T-cell (primary cell): Measurements from ENCODE around the gene ENKUR. TPM values are rescaled to one million over a fixed set of nuclear protein-coding genes. Genes with fewer than 3 reads are reported as not detected.

Experiments
- ATAC-seq, 4 experiments: fragments of 200-7000 bp in 3 of 4; fragments of 150-1000 bp in 1 of 4; cut with Tn5 transposase; replicated peaks in 1 of 4; 1 replicate in 3 of 4; 2 replicates in 1 of 4; pipeline ENCODE4 v1.10.0; 2021; ENCODE audit warnings: moderate library complexity in 3 of 4, mild to moderate bottlenecking in 2 of 4, moderate number of reproducible peaks in 1 of 4
- CTCF ChIA-PET, 2 donors: fragments of 300-600 bp; sonication (Branson Sonifier 250); formaldehyde crosslinking; loops; one replicate each; lab custom pipeline; 2022; ENCODE audit warnings: antibody characterized with exemption in 2 of 2; lab: Charles Lee
- POLR2A ChIA-PET, 2 donors: fragments of 300-600 bp; sonication (Branson Sonifier 250); formaldehyde crosslinking; loops; one replicate each; lab custom pipeline; 2022; ENCODE audit warnings: antibody characterized with exemption in 2 of 2; lab: Charles Lee
- DNase-seq, 35 experiments: peaks; one replicate each; pipeline versions ENCODE4 v3.0.0 to v3.0.0-alpha.2; 2013 to 2023
- H3K27ac ChIP-seq: one replicate; pipeline ENCODE4 v1.5.1; 2013; ENCODE audit warnings: low read length
- H3K27me3 ChIP-seq, 2 experiments: replicated peaks in 1 of 2; 1 replicate in 1 of 2; 2 replicates in 1 of 2; pipeline versions ENCODE4 v1.6.1 to v1.7.0; 2013; ENCODE audit warnings: low read length in 1 of 2, mixed read lengths in 1 of 2; ENCODE audit not compliant: control insufficient read depth in 2 of 2, insufficient read depth in 2 of 2; ENCODE audit errors: extremely low read depth in 1 of 2
- H3K36me3 ChIP-seq, 2 donors: 1 replicate in 1 of 2; 2 replicates in 1 of 2; pipeline versions ENCODE4 v1.6.1 to v1.7.0; 2013; ENCODE audit warnings: low read length in 1 of 2; ENCODE audit not compliant: control insufficient read depth in 2 of 2, insufficient read depth in 1 of 2; ENCODE audit errors: extremely low read depth in 1 of 2
- H3K4me1 ChIP-seq, 2 experiments: 1 replicate in 1 of 2; 2 replicates in 1 of 2; pipeline versions ENCODE4 v1.6.1 to v1.7.0; 2013; ENCODE audit warnings: low read length in 2 of 2, mixed read lengths in 1 of 2; ENCODE audit not compliant: insufficient read depth in 2 of 2, control insufficient read depth in 1 of 2; ENCODE audit errors: extremely low read depth in 1 of 2
- H3K4me3 ChIP-seq, 2 donors: 1 replicate in 1 of 2; 2 replicates in 1 of 2; pipeline versions ENCODE4 v1.5.1 to v1.7.0; 2013; ENCODE audit warnings: mild to moderate bottlenecking in 2 of 2, low read length in 1 of 2, moderate library complexity in 1 of 2; ENCODE audit not compliant: control insufficient read depth in 1 of 2; ENCODE audit errors: extremely low read depth in 1 of 2
- H3K9me3 ChIP-seq: 2 replicates; pipeline ENCODE4 v1.7.0; 2013
- H3K27ac Mint-ChIP-seq, 2 donors: one replicate each; pipeline ENCODE4 v1.8.0; 2020 to 2021; ENCODE audit warnings: mild to moderate bottlenecking in 2 of 2, mixed read lengths in 2 of 2
- H3K27me3 Mint-ChIP-seq, 2 donors: one replicate each; pipeline ENCODE4 v1.8.0; 2021 to 2022; ENCODE audit warnings: mixed read lengths in 2 of 2
- H3K36me3 Mint-ChIP-seq: one replicate; pipeline ENCODE4 v1.8.0; 2021; ENCODE audit warnings: mixed read lengths
- H3K4me1 Mint-ChIP-seq, 3 donors: one replicate each; pipeline ENCODE4 v1.8.0; 2020 to 2022; ENCODE audit warnings: mixed read lengths in 3 of 3, mild to moderate bottlenecking in 1 of 3
- H3K4me3 Mint-ChIP-seq, 3 donors: one replicate each; pipeline ENCODE4 v1.8.0; 2020 to 2022; ENCODE audit warnings: mild to moderate bottlenecking in 3 of 3, mixed read lengths in 3 of 3, moderate library complexity in 3 of 3
- H3K9me3 Mint-ChIP-seq, 3 donors: one replicate each; pipeline ENCODE4 v1.8.0; 2020 to 2022; ENCODE audit warnings: mixed read lengths in 3 of 3
- WGBS: methylation state at CpG from one replicate; pipeline ENCODE4 v1.1.5; 2013; ENCODE audit warnings: missing lambda C conversion rate; ENCODE audit not compliant: insufficient coverage; 5-methylcytosine and 5-hydroxymethylcytosine counted together
- total RNA-seq, 35 experiments: library from RNA in 6 of 35; stranded (reverse) in 6 of 35; fragments of 120-200 nt in 1 of 35; gene quantifications; one replicate each; pipeline versions ENCODE4 v1.2.1 to v1.2.4 and lab custom pipeline; 2013 to 2026

Gene ENKUR
- total RNA-seq, 5 donors from 2014 or later (not counting 1 experiment from before 2014, with no cell fraction given) = 0.48 TPM; not detected in 4

DNA sequence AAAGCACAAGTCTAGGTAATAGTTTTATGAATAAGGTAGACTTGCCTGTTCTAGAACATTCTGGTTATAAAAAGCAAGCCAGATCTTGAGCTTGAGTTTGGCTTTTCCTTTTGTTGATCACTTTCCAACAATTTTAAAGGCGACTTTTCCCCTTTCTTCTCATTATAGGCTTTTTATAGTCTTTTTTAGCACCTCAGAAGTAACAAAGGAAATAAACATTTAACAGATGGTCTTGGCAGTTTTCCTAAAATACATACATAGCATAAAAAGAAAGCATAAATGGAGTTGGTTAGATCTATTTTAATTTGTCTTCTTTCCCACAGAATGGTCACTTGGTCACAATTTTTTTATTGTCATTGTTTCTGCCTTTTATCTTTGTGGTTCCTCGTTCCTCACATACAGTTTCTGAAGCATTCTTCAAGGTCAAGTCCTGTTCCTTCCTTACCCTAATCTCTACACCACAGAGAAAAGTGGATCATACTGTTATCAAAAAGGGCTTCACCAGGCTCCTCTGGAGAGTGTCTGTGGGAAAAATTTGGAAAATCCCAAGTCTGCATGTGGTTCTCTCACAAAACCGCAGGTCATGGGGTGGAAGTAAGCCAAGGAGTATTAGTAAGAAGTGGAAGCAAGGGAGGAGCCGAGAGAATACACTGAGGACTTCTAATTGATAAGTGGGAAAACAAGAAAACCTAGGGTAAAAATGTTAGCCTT is 31.8 kb upstream of the ENKUR start:
- no peak overlapping the region for H3K4me3 Mint-ChIP-seq
- 45% methylated on average over 2 of the region's 4 CpGs for WGBS
- H3K27me3 Mint-ChIP-seq = peaks cover 26 to 42% of the 10 kb centered on the region in 2 donors
- no peaks in the 10 kb centered on the region for H3K4me1 Mint-ChIP-seq
- H3K9me3 ChIP-seq = no peaks in the 10 kb centered on the region
- ChIA-PET POLR2A (no interaction called here), CTCF (no interaction called here)
- DNase-seq = no peak
- H3K4me3 ChIP-seq = no peak overlapping the region
- no peak overlapping the region for H3K27ac Mint-ChIP-seq
- peaks cover 0 to 4% of the 10 kb centered on the region in 2 experiments for H3K27me3 ChIP-seq
- no peaks in the 10 kb centered on the region for H3K36me3 Mint-ChIP-seq
- H3K9me3 Mint-ChIP-seq = peaks cover 0 to 5% (median 0%) of the 10 kb centered on the region in 3 donors
- H3K4me1 ChIP-seq = no peaks in the 10 kb centered on the region
- no peak overlapping the region for H3K27ac ChIP-seq
- H3K36me3 ChIP-seq = no peaks in the 10 kb centered on the region
- ATAC-seq = no peak

DNA sequence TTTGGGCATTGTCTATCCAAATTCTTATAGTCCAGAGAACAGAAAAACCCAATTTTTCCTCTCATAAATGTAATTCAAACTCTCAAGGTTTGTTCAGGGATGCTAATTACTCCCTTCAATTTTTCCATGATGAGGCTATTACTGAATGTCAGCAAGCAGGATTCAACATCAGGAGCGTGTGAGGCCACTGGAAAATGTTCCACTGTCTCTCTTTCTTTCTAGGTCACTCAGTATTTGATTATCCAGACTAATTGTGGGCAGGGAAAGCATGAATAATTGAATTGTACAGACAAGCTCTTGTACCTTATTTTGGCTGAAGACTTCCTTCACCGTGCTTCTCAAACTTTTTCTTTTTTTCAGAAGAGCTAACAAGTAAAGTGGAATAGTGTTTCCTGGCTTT is 31.1 kb upstream of the ENKUR start:
- Mint-ChIP-seq H3K4me1 (no peaks in the 10 kb centered on the region), H3K4me3 (no peak overlapping the region), H3K27me3 (peaks cover 26 to 42% of the 10 kb centered on the region in 2 donors), H3K36me3 (no peaks in the 10 kb centered on the region), H3K27ac (no peak overlapping the region), H3K9me3 (peaks cover 0 to 5% (median 0%) of the 10 kb centered on the region in 3 donors)
- ChIA-PET CTCF (no interaction called here), POLR2A (no interaction called here)
- DNase-seq = no peak
- H3K27ac ChIP-seq = no peak overlapping the region
- no CpG with 5 or more reads among the region's 2 CpGs for WGBS
- no peaks in the 10 kb centered on the region for H3K9me3 ChIP-seq
- ATAC-seq = no peak
- H3K4me1 ChIP-seq = no peaks in the 10 kb centered on the region
- H3K27me3 ChIP-seq = peaks cover 0 to 4% of the 10 kb centered on the region in 2 experiments
- H3K36me3 ChIP-seq = no peaks in the 10 kb centered on the region
- no peak overlapping the region for H3K4me3 ChIP-seq

DNA sequence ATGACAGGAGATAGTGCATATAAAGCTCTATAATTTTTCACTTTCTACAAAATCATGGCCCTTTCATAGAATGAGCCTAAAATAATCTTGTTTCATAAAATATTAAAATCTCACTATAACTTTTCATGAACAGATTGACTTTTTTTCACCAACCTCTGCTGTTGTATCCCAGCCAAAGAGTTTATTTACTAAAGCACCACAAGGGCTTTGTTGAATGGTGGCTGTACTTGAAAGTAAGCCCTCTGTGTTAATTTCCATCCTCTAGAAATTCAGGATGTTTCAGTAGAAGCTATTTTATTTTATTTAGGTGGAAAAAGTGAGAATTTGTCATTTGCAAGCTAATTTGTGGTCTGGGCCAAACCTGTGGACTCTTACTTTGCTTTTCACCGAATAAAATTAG is 30.7 kb upstream of the ENKUR start:
- H3K9me3 ChIP-seq = no peaks in the 10 kb centered on the region
- no peak overlapping the region for H3K4me3 ChIP-seq
- H3K27me3 ChIP-seq = peaks cover 0 to 4% of the 10 kb centered on the region in 2 experiments
- H3K36me3 ChIP-seq = no peaks in the 10 kb centered on the region
- H3K27me3 Mint-ChIP-seq = peaks cover 26 to 42% of the 10 kb centered on the region in 2 donors
- H3K9me3 Mint-ChIP-seq = peaks cover 0 to 5% (median 0%) of the 10 kb centered on the region in 3 donors
- no peaks in the 10 kb centered on the region for H3K4me1 Mint-ChIP-seq
- H3K4me3 Mint-ChIP-seq = no peak overlapping the region
- no peaks in the 10 kb centered on the region for H3K36me3 Mint-ChIP-seq
- ATAC-seq (no peak), DNase-seq (no peak)
- H3K4me1 ChIP-seq = no peaks in the 10 kb centered on the region
- H3K27ac ChIP-seq = no peak overlapping the region
- no peak overlapping the region for H3K27ac Mint-ChIP-seq
- 100% methylated on average over 1 of the region's 1 CpG for WGBS
- CTCF ChIA-PET = no interaction called here
- POLR2A ChIA-PET = no interaction called here

DNA sequence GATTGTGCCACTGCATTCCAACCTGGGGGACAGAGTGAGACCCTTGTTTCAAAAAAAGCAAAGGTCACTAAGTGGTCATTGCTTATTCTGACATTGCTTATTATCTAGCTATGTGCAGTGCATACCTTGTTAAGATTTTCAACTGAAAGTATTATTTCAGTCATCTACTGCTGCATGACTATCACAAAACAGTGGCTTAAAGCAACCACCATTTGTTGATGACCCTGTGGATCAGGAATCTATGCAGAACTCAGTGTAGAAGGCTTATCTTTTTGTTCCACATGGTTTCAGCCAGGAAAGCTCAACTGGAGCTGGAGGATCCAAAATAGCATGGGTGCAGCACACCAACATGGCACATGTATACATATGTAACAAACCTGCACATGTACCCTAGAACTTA is 23.6 kb upstream of the ENKUR start:
- peaks cover 0 to 3% (median 0%) of the 10 kb centered on the region in 3 donors for H3K4me1 Mint-ChIP-seq
- H3K36me3 ChIP-seq = no peaks in the 10 kb centered on the region
- POLR2A ChIA-PET = interaction anchor here in 1 of 2 donors (0.6 kb wide), 1 partner anchor 27 kb away, joined by 3 read pairs; no protein-coding TSS in a partner anchor
- CTCF ChIA-PET = interaction anchor here (0.6 to 0.7 kb wide), 2 partner anchors 100 to 171 kb away, joined by 3 read pairs; no protein-coding TSS in a partner anchor
- H3K4me3 Mint-ChIP-seq = no peak overlapping the region
- H3K36me3 Mint-ChIP-seq = no peaks in the 10 kb centered on the region
- H3K9me3 Mint-ChIP-seq = no peaks in the 10 kb centered on the region
- H3K27me3 ChIP-seq = peaks cover 0 to 3% of the 10 kb centered on the region in 2 experiments
- H3K4me1 ChIP-seq = no peaks in the 10 kb centered on the region
- H3K9me3 ChIP-seq = no peaks in the 10 kb centered on the region
- no peak overlapping the region for H3K27ac ChIP-seq
- H3K27me3 Mint-ChIP-seq = peaks cover 12 to 31% of the 10 kb centered on the region in 2 donors
- no peak overlapping the region for H3K27ac Mint-ChIP-seq
- no peak overlapping the region for H3K4me3 ChIP-seq
- DNase-seq (no peak), ATAC-seq (no peak)

DNA sequence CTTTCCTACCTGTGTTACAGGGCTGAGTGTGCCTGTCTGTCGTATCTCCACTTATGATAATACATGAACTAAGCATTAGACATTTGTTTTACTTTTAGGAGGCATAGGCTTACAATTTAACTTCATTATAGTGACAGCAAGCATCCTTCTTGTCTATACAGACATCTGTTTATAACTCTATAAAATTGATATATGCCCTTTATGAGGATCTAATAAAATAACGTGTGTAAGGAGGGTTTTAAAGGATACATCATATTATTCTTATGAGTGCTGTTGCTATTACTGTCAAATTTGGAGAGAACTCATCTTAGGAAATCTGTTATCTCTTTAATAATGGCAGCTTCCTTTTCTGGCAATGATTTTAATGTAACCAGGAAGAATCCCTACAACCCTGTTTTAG is 22.4 kb upstream of the ENKUR start:
- Histone ChIP-seq H3K27me3 (peaks cover 0 to 3% of the 10 kb centered on the region in 2 experiments), H3K4me1 (no peaks in the 10 kb centered on the region), H3K4me3 (no peak overlapping the region), H3K9me3 (no peaks in the 10 kb centered on the region), H3K27ac (no peak overlapping the region), H3K36me3 (no peaks in the 10 kb centered on the region)
- Mint-ChIP-seq H3K36me3 (no peaks in the 10 kb centered on the region), H3K4me3 (no peak overlapping the region), H3K9me3 (no peaks in the 10 kb centered on the region), H3K4me1 (peaks cover 0 to 3% (median 0%) of the 10 kb centered on the region in 3 donors), H3K27me3 (peaks cover 14 to 30% of the 10 kb centered on the region in 2 donors), H3K27ac (no peak overlapping the region)
- DNase-seq (no peak), ATAC-seq (no peak)
- ChIA-PET POLR2A (no interaction called here), CTCF (no interaction called here)
- WGBS = no CpG with 5 or more reads among the region's 2 CpGs

DNA sequence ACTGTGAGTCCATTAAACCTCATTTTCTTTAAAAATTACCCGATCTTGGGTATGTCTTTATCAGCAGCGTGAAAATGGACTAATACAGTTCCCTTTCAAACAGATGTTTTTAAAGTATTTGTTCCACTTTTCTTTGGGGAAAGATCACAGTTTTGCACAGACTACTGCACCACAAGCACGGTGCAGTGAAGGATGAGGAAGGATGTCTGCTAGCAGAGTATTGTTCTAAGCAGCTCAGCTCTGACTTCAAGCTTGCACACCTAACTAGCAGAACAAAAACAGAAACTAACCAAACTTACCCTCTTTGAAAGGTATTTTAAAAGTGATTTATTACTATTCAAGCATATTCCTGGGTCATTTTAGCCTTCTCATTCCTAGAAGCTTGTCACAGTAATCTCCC is 20.4 kb upstream of the ENKUR start:
- H3K9me3 Mint-ChIP-seq = no peaks in the 10 kb centered on the region
- Histone ChIP-seq H3K36me3 (no peaks in the 10 kb centered on the region), H3K4me3 (no peak overlapping the region), H3K27me3 (peaks cover 0 to 3% of the 10 kb centered on the region in 2 experiments), H3K27ac (no peak overlapping the region), H3K9me3 (no peaks in the 10 kb centered on the region), H3K4me1 (no peaks in the 10 kb centered on the region)
- ATAC-seq = no peak
- peaks cover 0 to 3% (median 0%) of the 10 kb centered on the region in 3 donors for H3K4me1 Mint-ChIP-seq
- no peak overlapping the region for H3K4me3 Mint-ChIP-seq
- POLR2A ChIA-PET = interaction anchor here in 1 of 2 donors (0.6 kb wide), 1 partner anchor 9 kb away, joined by 3 read pairs; no protein-coding TSS in a partner anchor
- no peaks in the 10 kb centered on the region for H3K36me3 Mint-ChIP-seq
- WGBS = no CpG with 5 or more reads among the region's 3 CpGs
- H3K27me3 Mint-ChIP-seq = peaks cover 14 to 28% of the 10 kb centered on the region in 2 donors
- CTCF ChIA-PET = no interaction called here
- DNase-seq = no peak
- H3K27ac Mint-ChIP-seq = no peak overlapping the region
